Endodermal cell (in vitro differentiated cells): ENCODE measurements around the gene USP2. TPM values are rescaled to one million over a fixed set of nuclear protein-coding genes. Genes with fewer than 3 reads are reported as not detected.

Experiments
- DNase-seq: peaks from one replicate; pipeline ENCODE4 v3.0.0-alpha.2; 2017
- H3K27ac ChIP-seq: 2 replicates; pipeline ENCODE4 v1.5.1; 2013; ENCODE audit warnings: mild to moderate bottlenecking, low read depth, low read length, moderate library complexity
- H3K27me3 ChIP-seq: 2 replicates; pipeline ENCODE4 v1.6.1; 2013; ENCODE audit warnings: mild to moderate bottlenecking, low read length, moderate library complexity; ENCODE audit not compliant: insufficient read depth, control insufficient read depth, poor library complexity, severe bottlenecking
- H3K36me3 ChIP-seq: 2 replicates; pipeline ENCODE4 v1.7.0; 2013; ENCODE audit warnings: mild to moderate bottlenecking, low read length, moderate library complexity; ENCODE audit not compliant: control insufficient read depth, insufficient read depth
- H3K4me1 ChIP-seq: one replicate; pipeline ENCODE4 v1.7.0; 2013; ENCODE audit warnings: low read length; ENCODE audit not compliant: control insufficient read depth, insufficient read depth
- H3K4me3 ChIP-seq: 2 replicates; pipeline ENCODE4 v1.5.1; 2013; ENCODE audit warnings: mild to moderate bottlenecking, low read length, moderate library complexity
- H3K9ac ChIP-seq: 2 replicates; pipeline ENCODE4 v1.6.1; 2013; ENCODE audit warnings: mild to moderate bottlenecking, low read length, moderate library complexity; ENCODE audit not compliant: poor library complexity, severe bottlenecking; ENCODE audit errors: extremely low read depth
- H3K9me3 ChIP-seq: 2 replicates; pipeline ENCODE4 v1.6.1; 2013; ENCODE audit warnings: mild to moderate bottlenecking, low read length, moderate library complexity; ENCODE audit not compliant: control insufficient read depth
- H3K27ac Mint-ChIP-seq: 2 replicates; pipeline ENCODE4 v1.8.0; 2020; ENCODE audit warnings: mixed read lengths
- H3K27me3 Mint-ChIP-seq: 2 replicates; pipeline ENCODE4 v1.8.0; 2021; ENCODE audit warnings: mild to moderate bottlenecking, mixed read lengths; ENCODE audit not compliant: insufficient read depth
- H3K36me3 Mint-ChIP-seq: 2 replicates; pipeline ENCODE4 v1.8.0; 2020; ENCODE audit warnings: low read depth, mixed read lengths
- H3K4me1 Mint-ChIP-seq: 2 replicates; pipeline ENCODE4 v1.8.0; 2020; ENCODE audit warnings: mixed read lengths
- H3K4me3 Mint-ChIP-seq: 2 replicates; pipeline ENCODE4 v1.8.0; 2020; ENCODE audit warnings: mild to moderate bottlenecking, moderate library complexity, mixed read lengths
- H3K9me3 Mint-ChIP-seq: 2 replicates; pipeline ENCODE4 v1.8.0; 2020; ENCODE audit warnings: mild to moderate bottlenecking, mixed read lengths
- WGBS, 2 experiments: methylation state at CpG; one replicate each; pipeline versions ENCODE4 v1.1.5 to v1.1.7; 2013; ENCODE audit warnings: missing lambda C conversion rate in 2 of 2, mixed read lengths in 1 of 2; ENCODE audit not compliant: insufficient coverage in 1 of 2, insufficient read length in 1 of 2; 5-methylcytosine and 5-hydroxymethylcytosine counted together
- total RNA-seq, 2 donors: library from RNA; stranded (reverse); fragmentation: NEBNext Ultra II Directional in 1 of 2; extraction: Animal tissue kit (Norgen Biotek cat#: 25700) in 1 of 2; gene quantifications; 2 replicates in 1 of 2; 3 replicates in 1 of 2; pipeline ENCODE4 v1.2.1, GENCODE V29; 2021
- TF ChIP-seq, protein P1 (sequence below): fragments of 200-600 bp; sonication (generic); conservative IDR thresholded peaks from 2 replicates; pipeline ENCODE4 v1.5.0; 2021; ENCODE audit warnings: antibody characterized with exemption, mild to moderate bottlenecking

Gene USP2
- total RNA-seq, 2 donors from 2014 or later, result 17.8 to 21.1 TPM

DNA sequence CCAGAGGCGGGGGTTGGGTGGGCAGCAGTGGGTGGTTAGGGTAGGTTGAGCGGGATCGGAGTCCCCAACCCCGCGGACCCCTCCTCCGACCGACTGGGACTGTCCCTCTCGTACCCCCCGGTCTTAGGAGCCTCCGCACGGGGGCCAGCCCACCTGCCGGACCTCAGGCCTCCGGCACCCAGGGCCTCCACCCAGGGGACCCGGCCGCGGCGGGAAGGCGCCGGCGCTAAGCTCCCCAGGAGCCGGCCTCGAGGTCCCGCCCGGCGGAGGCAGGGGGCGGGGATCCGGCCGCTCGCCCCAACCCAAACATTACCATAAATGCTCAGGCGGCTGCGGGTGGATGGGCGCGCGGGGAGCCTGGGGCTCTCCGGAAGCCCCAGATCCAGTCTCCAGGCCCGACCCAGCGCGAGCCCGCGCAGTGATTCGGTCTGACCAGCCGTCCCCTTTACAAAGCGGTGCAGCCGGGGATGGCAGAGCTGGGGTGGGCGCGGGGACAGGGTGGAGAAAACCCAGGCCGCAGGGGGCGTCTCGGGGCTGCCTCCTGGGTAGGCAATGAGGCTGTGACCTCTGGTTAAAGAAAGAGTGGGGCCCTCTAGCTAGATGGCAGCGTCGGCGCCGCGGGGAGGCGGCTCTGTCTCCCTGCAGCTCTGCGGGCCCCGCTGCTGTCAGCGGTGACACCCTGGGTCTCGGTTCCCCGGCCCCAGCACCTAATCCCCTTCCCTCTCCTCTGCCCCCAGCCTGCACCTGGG lies 60.5 kb downstream of the USP2 start:
- H3K9ac ChIP-seq, result no peak overlapping the region
- 18 to 19% methylated on average over 16 to 60 of the region's 60 CpGs for WGBS, 2 experiments
- peak overlapping the region; percentile 92 for H3K27ac Mint-ChIP-seq

DNA sequence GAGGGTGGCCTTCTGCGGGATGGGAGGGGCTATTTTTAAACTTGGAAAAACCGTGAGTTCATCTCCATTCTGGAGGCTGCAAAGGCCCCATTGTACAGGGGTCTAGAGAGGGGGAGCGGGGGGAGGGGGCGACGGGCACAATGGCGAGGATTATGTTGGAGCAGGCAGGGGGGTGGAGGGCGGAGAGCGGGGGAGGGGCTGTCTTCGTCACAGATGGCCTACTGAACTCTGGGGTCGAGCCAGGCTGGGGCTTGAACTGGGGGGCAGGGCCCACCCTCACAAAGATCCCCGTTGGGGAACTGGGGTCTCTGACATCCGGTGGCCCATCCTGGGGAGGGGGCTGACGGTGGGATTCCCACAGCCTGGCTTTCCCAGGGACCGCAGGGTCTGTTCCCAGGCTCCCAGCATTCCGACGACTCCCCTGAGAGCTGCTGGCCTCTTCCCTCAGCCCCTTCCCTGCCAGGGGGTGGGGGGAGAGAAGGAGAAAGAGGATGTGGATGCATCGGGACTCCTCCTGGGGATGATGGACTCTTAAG lies 61.2 kb downstream of the USP2 start:
- peak overlapping the region; percentile 93 for H3K27ac Mint-ChIP-seq

More for the DNA sequence above, 60.5 kb downstream of the USP2 start:
- no peak overlapping the region for H3K4me3 ChIP-seq
- Mint-ChIP-seq H3K4me3 (peak overlapping the region; percentile 56), H3K4me1 (peaks cover 38% of the 10 kb centered on the region), H3K9me3 (no peaks in the 10 kb centered on the region), H3K27me3 (peaks cover 5% of the 10 kb centered on the region), H3K36me3 (no peaks in the 10 kb centered on the region)
- H3K4me1 ChIP-seq, result peaks cover 21% of the 10 kb centered on the region
- no peaks in the 10 kb centered on the region for H3K9me3 ChIP-seq
- no peaks in the 10 kb centered on the region for H3K36me3 ChIP-seq
- H3K27ac ChIP-seq, result peak overlapping the region; percentile 85
- TF ChIP-seq, protein P1, sequence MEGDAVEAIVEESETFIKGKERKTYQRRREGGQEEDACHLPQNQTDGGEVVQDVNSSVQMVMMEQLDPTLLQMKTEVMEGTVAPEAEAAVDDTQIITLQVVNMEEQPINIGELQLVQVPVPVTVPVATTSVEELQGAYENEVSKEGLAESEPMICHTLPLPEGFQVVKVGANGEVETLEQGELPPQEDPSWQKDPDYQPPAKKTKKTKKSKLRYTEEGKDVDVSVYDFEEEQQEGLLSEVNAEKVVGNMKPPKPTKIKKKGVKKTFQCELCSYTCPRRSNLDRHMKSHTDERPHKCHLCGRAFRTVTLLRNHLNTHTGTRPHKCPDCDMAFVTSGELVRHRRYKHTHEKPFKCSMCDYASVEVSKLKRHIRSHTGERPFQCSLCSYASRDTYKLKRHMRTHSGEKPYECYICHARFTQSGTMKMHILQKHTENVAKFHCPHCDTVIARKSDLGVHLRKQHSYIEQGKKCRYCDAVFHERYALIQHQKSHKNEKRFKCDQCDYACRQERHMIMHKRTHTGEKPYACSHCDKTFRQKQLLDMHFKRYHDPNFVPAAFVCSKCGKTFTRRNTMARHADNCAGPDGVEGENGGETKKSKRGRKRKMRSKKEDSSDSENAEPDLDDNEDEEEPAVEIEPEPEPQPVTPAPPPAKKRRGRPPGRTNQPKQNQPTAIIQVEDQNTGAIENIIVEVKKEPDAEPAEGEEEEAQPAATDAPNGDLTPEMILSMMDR, result no peak
- peaks cover 8% of the 10 kb centered on the region for H3K27me3 ChIP-seq
- DNase-seq, result peak; percentile 87

DNA sequence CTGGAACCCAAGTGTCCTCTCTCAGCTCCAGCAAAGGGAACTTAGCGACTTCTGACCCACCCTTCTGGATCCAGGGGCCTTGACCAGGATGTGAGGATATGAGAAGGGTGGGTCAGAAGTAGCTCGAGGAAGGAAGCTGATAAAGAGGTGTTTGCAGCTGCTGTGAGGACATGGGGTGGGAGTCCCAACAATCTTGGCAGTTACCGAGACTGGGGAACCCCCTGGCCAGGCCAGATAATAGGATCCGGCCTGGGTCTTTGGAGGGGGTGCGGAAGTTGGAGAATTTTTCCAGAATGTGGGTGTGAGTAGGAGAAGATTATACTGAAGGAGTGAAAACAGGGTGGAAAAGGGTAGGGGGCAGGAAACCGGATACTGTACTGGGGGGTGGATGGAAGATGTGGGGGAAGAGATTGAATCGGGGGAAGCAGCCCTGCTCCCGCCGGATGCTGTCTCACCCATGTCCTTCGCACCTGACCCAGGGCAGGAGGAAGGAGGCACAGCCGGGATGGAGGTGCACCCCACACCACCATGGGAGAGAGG lies 61.7 kb downstream of the USP2 start:
- Histone ChIP-seq H3K9me3 (no peaks in the 10 kb centered on the region), H3K36me3 (no peaks in the 10 kb centered on the region), H3K27me3 (peaks cover 16% of the 10 kb centered on the region), H3K4me1 (peaks cover 21% of the 10 kb centered on the region), H3K9ac (no peak overlapping the region), H3K27ac (no peak overlapping the region), H3K4me3 (no peak overlapping the region)
- peak overlapping the region; percentile 56 for H3K4me3 Mint-ChIP-seq
- DNase-seq, result peak; percentile 69
- TF ChIP-seq, protein P1, result no peak
- H3K27ac Mint-ChIP-seq, result peak overlapping the region; percentile 93
- no peaks in the 10 kb centered on the region for H3K9me3 Mint-ChIP-seq
- peaks cover 17% of the 10 kb centered on the region for H3K27me3 Mint-ChIP-seq
- peaks cover under 1% of the 10 kb centered on the region for H3K36me3 Mint-ChIP-seq
- peaks cover 38% of the 10 kb centered on the region for H3K4me1 Mint-ChIP-seq
- WGBS, 2 experiments, result 43 to 73% methylated on average over 3 to 11 of the region's 11 CpGs

More for the DNA sequence above, 61.2 kb downstream of the USP2 start:
- 36 to 56% methylated on average over 2 to 17 of the region's 17 CpGs for WGBS, 2 experiments
- Histone ChIP-seq H3K4me1 (peaks cover 21% of the 10 kb centered on the region), H3K27ac (peak overlapping the region; percentile 85), H3K9me3 (no peaks in the 10 kb centered on the region), H3K9ac (no peak overlapping the region), H3K4me3 (no peak overlapping the region), H3K36me3 (no peaks in the 10 kb centered on the region), H3K27me3 (peaks cover 14% of the 10 kb centered on the region)
- peak overlapping the region; percentile 56 for H3K4me3 Mint-ChIP-seq
- DNase-seq, result peak; percentile 81
- no peaks in the 10 kb centered on the region for H3K9me3 Mint-ChIP-seq
- TF ChIP-seq, protein P1, result no peak
- peaks cover 12% of the 10 kb centered on the region for H3K27me3 Mint-ChIP-seq
- H3K4me1 Mint-ChIP-seq, result peaks cover 38% of the 10 kb centered on the region
- H3K36me3 Mint-ChIP-seq, result no peaks in the 10 kb centered on the region
